Esophagus muscularis mucosa (tissue), 3 donors: ENCODE results near the gene TMEM132E.

Experiments used
- POLR2AphosphoS5 ChIP-seq, 2 donors: sonication (generic); formaldehyde crosslinking; IDR thresholded peaks; one replicate each; pipeline ENCODE4 v1.6.1; 2017; ENCODE audit warnings: antibody characterized with exemption in 2 of 2
- TF ChIP-seq, protein P1 (sequence below), 3 experiments: fragments of 200-600 bp in 2 of 3; fragments of 450-650 bp in 1 of 3; sonication (generic) in 2 of 3; IDR thresholded peaks; one replicate each; pipeline ENCODE4 v1.5.1; 2017 to 2019; ENCODE audit warnings: antibody characterized with exemption in 3 of 3, mild to moderate bottlenecking in 2 of 3, moderate library complexity in 1 of 3

DNA sequence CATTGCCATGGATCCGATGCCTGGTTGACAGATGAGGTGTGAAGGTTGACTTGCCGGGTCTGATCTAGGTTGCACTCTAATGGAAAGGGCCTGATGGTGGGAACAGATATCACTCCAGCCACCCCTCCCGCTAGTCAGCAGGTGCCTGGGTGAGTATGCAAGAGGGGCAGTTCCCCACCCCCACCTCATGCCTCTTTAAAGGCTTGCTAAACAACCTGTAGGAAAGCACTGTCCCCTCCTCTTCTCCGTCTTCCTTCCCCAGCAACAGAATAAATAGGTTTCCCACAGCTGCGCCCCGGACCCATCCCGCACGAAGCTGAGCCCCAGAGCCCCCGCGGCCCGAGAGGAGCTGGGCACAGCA is 746 bp upstream of the TMEM132E start:
- no peak for TF ChIP-seq POLR2AphosphoS5 (IDR thresholded peaks at IDR 0.05)
- TF ChIP-seq, protein P1, sequence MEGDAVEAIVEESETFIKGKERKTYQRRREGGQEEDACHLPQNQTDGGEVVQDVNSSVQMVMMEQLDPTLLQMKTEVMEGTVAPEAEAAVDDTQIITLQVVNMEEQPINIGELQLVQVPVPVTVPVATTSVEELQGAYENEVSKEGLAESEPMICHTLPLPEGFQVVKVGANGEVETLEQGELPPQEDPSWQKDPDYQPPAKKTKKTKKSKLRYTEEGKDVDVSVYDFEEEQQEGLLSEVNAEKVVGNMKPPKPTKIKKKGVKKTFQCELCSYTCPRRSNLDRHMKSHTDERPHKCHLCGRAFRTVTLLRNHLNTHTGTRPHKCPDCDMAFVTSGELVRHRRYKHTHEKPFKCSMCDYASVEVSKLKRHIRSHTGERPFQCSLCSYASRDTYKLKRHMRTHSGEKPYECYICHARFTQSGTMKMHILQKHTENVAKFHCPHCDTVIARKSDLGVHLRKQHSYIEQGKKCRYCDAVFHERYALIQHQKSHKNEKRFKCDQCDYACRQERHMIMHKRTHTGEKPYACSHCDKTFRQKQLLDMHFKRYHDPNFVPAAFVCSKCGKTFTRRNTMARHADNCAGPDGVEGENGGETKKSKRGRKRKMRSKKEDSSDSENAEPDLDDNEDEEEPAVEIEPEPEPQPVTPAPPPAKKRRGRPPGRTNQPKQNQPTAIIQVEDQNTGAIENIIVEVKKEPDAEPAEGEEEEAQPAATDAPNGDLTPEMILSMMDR (IDR thresholded peaks at IDR 0.05) = no peak
